Embryonic facial prominence (tissue), 1 donor: ENCODE measurements around the gene GLB1L2.

ENCODE experiments used
- DNase-seq: peaks from one replicate; pipeline ENCODE4 v3.0.0-alpha.2; 2016; ENCODE audit errors: extremely low spot score

GLB1L2 gene

GRCh38 chr11:134369656-134370525 lies 38.1 kb downstream of the GLB1L2 start:
- DNase-seq = no peak

DNA sequence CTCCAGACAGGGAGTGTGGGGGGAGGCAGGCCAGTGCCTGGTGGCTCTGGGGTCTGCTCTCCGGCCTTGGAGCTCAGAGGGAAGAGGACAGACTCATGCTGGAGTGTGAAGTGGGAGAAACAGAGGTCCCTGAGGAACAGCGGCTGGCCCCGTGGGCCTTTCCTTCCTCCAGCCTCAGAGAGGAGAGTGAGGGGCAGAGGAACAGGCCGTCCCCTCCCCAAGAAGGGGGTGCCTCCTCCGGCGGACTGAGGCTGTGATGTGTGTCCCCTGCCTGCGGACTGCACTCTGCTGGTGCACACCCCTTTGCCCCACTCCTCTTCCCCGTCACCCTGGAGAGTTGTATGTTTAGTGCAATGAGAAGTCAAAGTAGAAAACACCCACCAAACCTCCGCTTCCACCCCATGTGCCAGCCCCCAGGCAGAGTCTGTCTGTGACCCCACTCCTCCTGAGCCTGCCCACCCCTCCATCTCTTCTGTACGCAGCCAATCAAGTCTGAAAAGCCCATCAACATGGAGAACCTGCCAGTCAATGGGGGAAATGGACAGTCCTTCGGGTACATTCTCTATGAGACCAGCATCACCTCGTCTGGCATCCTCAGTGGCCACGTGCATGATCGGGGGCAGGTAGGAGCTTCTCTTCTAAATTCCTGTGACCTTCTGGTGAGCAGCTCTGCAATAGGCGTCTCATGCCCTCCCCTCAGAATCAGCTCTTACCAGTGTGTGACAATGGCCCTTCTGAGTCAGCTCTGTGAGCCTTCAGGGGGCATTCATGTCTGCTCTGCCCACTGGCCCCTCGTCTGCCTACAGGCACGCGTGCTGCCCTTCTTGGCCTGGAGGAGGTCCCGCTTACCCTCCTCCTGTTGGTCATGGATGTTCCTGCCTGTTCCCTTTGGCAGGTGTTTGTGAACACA lies 39.0 kb downstream of the GLB1L2 start:
- DNase-seq = no peak

DNA sequence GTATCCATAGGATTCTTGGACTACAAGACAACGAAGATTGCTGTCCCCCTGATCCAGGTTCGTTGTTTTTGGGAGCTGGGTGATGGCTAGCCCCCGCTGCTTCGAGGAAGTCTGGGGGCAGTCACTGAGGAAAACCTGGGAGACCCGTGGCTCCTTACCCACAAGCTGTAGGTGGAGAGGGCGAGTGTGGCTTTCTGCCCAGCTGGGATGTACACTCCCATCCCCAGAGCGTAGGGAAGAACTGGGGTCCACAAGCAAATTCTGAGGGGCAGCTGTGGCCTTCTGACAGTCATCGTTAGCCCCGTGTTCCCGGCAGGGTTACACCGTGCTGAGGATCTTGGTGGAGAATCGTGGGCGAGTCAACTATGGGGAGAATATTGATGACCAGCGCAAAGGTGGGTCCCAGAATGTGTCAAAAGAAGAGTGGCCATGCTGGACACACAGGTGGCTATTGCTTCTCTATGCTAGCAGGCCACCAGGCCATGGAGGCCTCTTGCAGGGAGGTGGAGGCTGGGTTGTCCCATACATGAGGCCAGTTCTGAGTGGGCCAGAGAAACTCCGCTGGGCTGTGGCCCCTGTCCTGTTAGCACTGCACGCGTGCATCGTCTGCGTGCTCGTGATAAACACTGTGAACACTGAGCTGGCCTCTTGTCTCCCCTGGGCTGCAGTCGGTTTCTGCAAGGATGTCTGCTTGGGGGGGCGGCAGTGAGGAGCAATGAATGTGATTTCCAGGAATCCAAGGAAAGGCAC lies 39.8 kb downstream of the GLB1L2 start:
- no peak for DNase-seq

- DNase-seq = no peak
These were observed 40.7 kb downstream of the GLB1L2 start for GRCh38 chr11:134372536-134372935.

DNA sequence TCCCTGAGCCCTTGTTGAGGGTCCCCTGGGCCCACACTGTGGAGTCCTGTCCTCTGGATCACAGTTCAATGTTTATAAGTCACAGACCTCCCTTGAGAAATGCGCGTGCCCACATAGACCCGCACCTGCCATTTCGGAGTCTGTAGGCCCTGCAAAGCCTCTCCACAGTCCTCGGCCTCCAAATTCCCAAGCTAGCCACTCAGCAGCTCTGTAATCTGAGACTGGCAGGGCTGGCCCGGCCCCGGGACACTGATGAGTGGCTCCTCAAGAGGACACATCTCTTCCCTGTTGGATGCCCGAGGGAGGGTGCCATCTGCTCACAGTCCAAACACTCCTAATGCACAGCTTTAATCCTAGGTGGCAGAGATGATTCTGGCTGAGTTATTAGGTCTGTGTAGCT lies 41.2 kb downstream of the GLB1L2 start:
- DNase-seq = no peak

DNA sequence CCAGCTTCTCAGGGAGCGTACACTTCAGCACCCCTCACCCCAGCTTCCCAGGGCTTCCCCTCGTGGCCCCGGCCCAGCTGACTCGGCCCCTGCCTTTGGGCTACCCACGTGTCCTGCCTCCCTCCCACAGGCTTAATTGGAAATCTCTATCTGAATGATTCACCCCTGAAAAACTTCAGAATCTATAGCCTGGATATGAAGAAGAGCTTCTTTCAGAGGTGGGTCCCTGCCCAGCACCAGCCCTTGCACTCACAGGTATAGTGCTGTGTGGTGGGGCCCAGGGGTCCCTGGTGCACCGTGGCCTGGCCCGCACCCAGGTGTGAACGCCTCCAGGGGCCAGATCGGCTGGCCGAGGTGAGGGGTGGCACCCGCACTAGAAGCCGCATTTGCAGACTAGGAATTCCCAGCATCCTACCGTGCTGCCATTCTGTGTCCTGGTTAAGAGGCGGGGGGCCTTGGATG lies 41.8 kb downstream of the GLB1L2 start:
- DNase-seq = no peak

DNA sequence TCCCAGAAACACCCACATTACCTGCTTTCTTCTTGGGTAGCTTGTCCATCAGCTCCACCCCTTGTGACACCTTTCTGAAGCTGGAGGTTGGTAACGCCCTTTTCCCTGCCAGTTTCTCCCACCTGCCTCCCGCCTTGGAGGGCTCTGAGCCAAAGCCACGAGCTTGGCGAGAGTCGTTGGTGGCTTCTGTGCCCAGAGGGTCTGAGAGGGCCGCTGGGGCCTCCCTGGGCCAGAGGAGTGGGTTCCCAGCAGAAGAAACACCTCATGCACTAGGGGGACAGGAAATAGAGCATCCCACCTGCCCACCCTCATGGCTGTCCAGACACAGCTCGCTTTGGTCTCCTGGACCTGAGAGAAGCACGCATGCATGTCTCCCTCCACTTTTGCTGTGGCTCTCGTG lies 42.4 kb downstream of the GLB1L2 start:
- no peak for DNase-seq

DNA sequence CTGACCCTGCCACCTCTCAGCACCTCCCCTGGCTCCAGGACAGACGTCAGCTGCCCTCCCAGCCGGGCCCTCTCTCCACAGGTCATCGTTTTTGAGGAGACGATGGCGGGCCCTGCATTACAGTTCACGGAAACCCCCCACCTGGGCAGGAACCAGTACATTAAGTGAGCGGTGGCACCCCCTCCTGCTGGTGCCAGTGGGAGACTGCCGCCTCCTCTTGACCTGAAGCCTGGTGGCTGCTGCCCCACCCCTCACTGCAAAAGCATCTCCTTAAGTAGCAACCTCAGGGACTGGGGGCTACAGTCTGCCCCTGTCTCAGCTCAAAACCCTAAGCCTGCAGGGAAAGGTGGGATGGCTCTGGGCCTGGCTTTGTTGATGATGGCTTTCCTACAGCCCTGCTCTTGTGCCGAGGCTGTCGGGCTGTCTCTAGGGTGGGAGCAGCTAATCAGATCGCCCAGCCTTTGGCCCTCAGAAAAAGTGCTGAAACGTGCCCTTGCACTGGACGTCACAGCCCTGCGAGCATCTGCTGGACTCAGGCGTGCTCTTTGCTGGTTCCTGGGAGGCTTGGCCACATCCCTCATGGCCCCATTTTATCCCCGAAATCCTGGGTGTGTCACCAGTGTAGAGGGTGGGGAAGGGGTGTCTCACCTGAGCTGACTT lies 43.2 kb downstream of the GLB1L2 start:
- DNase-seq = no peak

- no peak for DNase-seq
These were observed 44.5 kb downstream of the GLB1L2 start for GRCh38 chr11:134376150-134376921.

- no peak for DNase-seq
These were observed 46.1 kb downstream of the GLB1L2 start for GRCh38 chr11:134377876-134378275.

DNA sequence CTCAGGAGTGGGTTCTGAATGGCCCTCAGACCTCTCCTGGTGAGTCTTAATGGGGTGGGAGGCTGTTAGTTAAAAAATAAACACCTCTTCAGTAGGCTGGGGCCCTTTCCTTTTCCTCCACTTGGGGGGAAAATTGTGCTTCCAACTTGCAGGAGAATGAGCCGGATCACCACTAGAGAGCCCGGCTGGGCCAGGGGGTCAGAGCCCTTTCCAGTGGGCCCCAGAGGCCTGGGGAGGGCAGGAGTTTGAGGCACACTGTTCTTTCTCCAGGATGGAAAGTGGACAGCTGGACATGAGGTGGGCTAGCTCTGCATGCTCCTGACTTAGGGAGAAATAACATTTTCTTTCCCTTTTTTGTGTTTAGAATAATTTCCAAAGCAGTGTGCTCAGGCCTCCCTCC lies 47.5 kb downstream of the GLB1L2 start:
- no peak for DNase-seq

GRCh38 chr11:134380229-134380628 lies 48.4 kb downstream of the GLB1L2 start:
- DNase-seq = no peak

DNA sequence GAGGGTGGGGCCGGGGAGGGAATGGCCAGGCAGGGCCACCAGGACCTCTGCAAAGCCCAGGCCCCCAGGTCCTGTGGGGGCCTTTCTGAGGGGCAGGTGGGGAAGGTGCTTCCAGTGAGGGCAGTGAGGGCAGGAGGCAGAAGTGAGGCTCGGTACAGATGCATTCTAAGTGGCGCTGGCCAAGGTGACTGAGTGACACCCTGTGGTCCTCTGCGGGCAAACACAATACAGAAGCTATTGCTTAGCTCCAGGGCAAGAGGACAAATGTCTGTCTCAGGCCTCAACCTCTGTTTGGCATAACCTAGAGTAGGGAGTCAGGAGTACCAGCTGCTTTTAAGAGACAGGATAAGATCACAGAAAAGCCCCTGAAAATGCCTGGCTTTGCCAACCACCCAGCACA lies 49.0 kb downstream of the GLB1L2 start:
- no peak for DNase-seq

- no peak for DNase-seq
These were observed 50.5 kb downstream of the GLB1L2 start for GRCh38 chr11:134382257-134382656.

GRCh38 chr11:134382830-134383229 lies 51.0 kb downstream of the GLB1L2 start:
- DNase-seq = no peak

- no peak for DNase-seq
These were observed 51.9 kb downstream of the GLB1L2 start for GRCh38 chr11:134383576-134384221.

GRCh38 chr11:134384406-134384805 lies 52.6 kb downstream of the GLB1L2 start:
- DNase-seq = no peak

- no peak for DNase-seq
These were observed 53.4 kb downstream of the GLB1L2 start for GRCh38 chr11:134385171-134385570.

DNA sequence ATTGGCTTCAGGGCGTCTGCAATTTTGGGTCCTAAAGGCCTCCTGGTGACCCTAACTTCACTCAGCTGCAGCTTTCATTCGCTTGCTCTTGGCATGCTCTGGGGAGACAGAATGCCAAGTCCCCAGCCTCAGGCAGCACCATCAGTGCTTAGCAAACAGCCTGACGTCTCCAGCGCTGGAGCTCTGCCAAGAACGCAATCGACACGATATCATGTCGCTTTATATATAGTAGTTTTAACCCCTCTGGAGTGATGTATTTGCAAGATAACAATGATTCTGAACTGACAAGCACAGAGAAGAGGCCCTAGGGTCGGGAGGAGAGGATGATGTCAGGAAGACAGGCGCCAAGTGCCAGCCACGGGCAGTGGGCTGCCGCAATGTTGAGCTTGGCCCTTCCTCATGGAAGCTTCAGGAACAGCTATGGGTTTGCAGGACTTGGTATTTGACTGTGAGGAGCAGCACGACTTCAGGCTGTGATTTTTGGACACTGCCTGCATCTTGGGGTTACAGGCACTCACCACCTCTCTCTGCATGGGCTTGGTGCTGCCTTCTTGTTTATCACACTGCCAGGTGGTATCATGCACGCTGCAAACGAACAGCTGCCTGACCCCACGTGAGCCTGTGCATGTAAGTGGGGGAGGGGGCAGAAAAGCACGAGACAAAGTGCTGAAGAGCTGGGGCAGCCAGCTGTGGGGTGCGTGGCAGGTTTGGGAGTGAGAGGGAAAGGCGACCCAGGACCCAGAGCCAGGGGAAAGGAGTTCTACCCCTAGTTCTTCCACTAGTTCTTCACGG lies 54.2 kb downstream of the GLB1L2 start:
- DNase-seq = peak; percentile 13
